Hepatocyte (in vitro differentiated cells): Measurements from ENCODE around the gene CD36. TPM values are rescaled to one million over a fixed set of nuclear protein-coding genes. Genes with fewer than 3 reads are reported as not detected.

ENCODE experiments used
- DNase-seq: peaks from one replicate; pipeline ENCODE4 v3.0.0-alpha.2; 2016; ENCODE audit warnings: low spot score
- H2AFZ ChIP-seq: fragments of 200-600 bp; sonication (generic); 2 replicates; pipeline ENCODE4 v1.6.0; 2016; ENCODE audit warnings: antibody characterized with exemption, mild to moderate bottlenecking
- H3K27ac ChIP-seq: fragments of 200-600 bp; sonication (generic); 2 replicates; pipeline ENCODE4 v1.5.1; 2016; ENCODE audit warnings: mild to moderate bottlenecking
- H3K27me3 ChIP-seq: fragments of 200-600 bp; sonication (generic); 2 replicates; pipeline ENCODE4 v1.6.1; 2016
- H3K36me3 ChIP-seq: fragments of 200-600 bp; sonication (generic); replicated peaks from 2 replicates; pipeline ENCODE4 v1.5.1; 2016; ENCODE audit warnings: low read depth; ENCODE audit not compliant: insufficient read depth
- H3K4me1 ChIP-seq: fragments of 200-600 bp; sonication (generic); 2 replicates; pipeline ENCODE4 v1.5.1; 2016; ENCODE audit warnings: mild to moderate bottlenecking, moderate library complexity; ENCODE audit not compliant: insufficient read depth
- H3K4me2 ChIP-seq: fragments of 200-600 bp; sonication (generic); 2 replicates; pipeline ENCODE4 v1.6.0; 2016
- H3K4me3 ChIP-seq: fragments of 200-600 bp; sonication (generic); 2 replicates; pipeline ENCODE4 v1.5.1; 2016; ENCODE audit warnings: mild to moderate bottlenecking
- H3K79me2 ChIP-seq: fragments of 200-600 bp; sonication (generic); 2 replicates; pipeline ENCODE4 v1.6.0; 2017; ENCODE audit warnings: mild to moderate bottlenecking
- H3K9me2 ChIP-seq: fragments of 200-600 bp; sonication (generic); replicated peaks from 2 replicates; pipeline ENCODE4 v1.6.0; 2017; ENCODE audit warnings: mild to moderate bottlenecking; ENCODE audit not compliant: insufficient read depth
- H3K9me3 ChIP-seq: fragments of 200-600 bp; sonication (generic); 2 replicates; pipeline ENCODE4 v1.5.1; 2016; ENCODE audit warnings: low read depth, mild to moderate bottlenecking
- H4K20me1 ChIP-seq: fragments of 200-600 bp; sonication (generic); 2 replicates; pipeline ENCODE4 v1.6.0; 2016; ENCODE audit warnings: mild to moderate bottlenecking; ENCODE audit not compliant: insufficient read depth, poor library complexity, severe bottlenecking
- EZH2 ChIP-seq: fragments of 200-600 bp; sonication (generic); IDR thresholded peaks from 2 replicates; pipeline ENCODE4 v1.6.1; 2016; ENCODE audit warnings: antibody characterized with exemption, mild to moderate bottlenecking, borderline replicate concordance
- EZH2phosphoT487 ChIP-seq: fragments of 200-600 bp; sonication (generic); IDR thresholded peaks from one replicate; pipeline ENCODE4 v1.6.1; 2018; ENCODE audit warnings: antibody characterized with exemption, mild to moderate bottlenecking, low read depth, moderate library complexity; ENCODE audit not compliant: unreplicated experiment, severe bottlenecking
- WGBS: methylation state at CpG from one replicate; pipeline ENCODE4 v1.1.6; 2016; ENCODE audit warnings: low lambda C conversion rate; ENCODE audit errors: missing lambda C conversion rate; 5-methylcytosine and 5-hydroxymethylcytosine counted together
- polyA plus RNA-seq: library from polyadenylated mRNA; unstranded; fragments of >200 nt; fragmentation: Nextera tagmentation; extraction: Ambion mirVana; gene quantifications from 2 replicates; pipeline ENCODE4 v1.2.1, GENCODE V29; 2016
- total RNA-seq: library from RNA; depleted of rRNA; stranded (reverse); fragments of >200 nt; gene quantifications from 2 replicates; pipeline ENCODE4 v1.2.3, GENCODE V29; 2014
- TF ChIP-seq, protein P1 (sequence below): fragments of 200-600 bp; sonication (generic); IDR thresholded peaks from 2 replicates; pipeline ENCODE4 v1.5.1; 2016; ENCODE audit warnings: antibody characterized with exemption, mild to moderate bottlenecking; ENCODE audit not compliant: poor library complexity

CD36 gene
- total and polyA plus RNA-seq, 2 experiments from 2014 or later = 5.4 to 22.6 TPM

DNA sequence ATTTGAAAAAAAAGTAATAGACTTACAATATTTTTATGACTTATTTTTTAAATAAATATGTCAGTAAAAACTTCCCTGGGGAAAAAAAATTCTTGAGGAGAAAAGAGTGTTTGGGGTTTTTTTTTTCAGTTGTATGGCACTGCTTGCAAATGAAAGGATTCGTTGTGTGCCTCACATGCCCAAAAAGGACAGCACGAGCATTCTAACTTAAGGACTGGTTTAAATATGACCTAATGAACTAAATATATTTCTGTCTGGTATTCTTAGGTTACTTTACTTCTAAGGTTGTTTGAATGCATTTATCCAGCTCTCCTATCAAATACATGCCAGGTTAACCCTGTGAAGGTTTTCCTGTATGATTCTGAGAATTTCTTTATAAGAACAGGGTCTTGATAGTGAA lies 988 bp upstream of the CD36 start:
- H4K20me1 ChIP-seq = no peaks in the 10 kb centered on the region
- no peaks in the 10 kb centered on the region for H3K27me3 ChIP-seq
- no peaks in the 10 kb centered on the region for H3K4me1 ChIP-seq
- H3K9me2 ChIP-seq = no peaks in the 10 kb centered on the region
- H3K79me2 ChIP-seq = no peaks in the 10 kb centered on the region
- H3K36me3 ChIP-seq = no peaks in the 10 kb centered on the region
- no peak overlapping the region for H3K4me2 ChIP-seq
- 98% methylated on average over 2 of the region's 2 CpGs for WGBS
- H3K4me3 ChIP-seq = no peak overlapping the region
- H3K9me3 ChIP-seq = no peaks in the 10 kb centered on the region
- no peak overlapping the region for H2AFZ ChIP-seq
- no peak overlapping the region for H3K27ac ChIP-seq
- TF ChIP-seq EZH2 (no peak), EZH2phosphoT487 (no peak)
- TF ChIP-seq, protein P1, sequence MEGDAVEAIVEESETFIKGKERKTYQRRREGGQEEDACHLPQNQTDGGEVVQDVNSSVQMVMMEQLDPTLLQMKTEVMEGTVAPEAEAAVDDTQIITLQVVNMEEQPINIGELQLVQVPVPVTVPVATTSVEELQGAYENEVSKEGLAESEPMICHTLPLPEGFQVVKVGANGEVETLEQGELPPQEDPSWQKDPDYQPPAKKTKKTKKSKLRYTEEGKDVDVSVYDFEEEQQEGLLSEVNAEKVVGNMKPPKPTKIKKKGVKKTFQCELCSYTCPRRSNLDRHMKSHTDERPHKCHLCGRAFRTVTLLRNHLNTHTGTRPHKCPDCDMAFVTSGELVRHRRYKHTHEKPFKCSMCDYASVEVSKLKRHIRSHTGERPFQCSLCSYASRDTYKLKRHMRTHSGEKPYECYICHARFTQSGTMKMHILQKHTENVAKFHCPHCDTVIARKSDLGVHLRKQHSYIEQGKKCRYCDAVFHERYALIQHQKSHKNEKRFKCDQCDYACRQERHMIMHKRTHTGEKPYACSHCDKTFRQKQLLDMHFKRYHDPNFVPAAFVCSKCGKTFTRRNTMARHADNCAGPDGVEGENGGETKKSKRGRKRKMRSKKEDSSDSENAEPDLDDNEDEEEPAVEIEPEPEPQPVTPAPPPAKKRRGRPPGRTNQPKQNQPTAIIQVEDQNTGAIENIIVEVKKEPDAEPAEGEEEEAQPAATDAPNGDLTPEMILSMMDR = no peak
- no peak for DNase-seq

DNA sequence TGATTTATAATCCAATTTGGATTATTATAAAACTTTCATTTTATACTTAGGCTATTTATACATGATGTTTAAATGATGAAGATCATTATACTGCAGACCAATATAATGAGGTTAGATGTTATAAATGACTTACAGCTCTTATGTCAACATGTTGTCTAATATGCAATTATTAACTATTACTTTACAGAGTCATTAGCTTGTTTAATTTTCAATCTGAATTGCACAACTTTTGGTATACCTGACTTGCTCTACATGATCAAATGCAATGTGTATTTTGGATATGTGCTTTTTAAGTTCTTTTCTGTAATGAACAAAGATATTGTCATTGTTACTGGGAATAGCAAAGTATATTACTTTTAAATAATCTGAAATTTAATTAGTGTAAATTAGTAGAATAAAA lies 569 bp downstream of the CD36 start:
- no peaks in the 10 kb centered on the region for H3K27me3 ChIP-seq

DNA sequence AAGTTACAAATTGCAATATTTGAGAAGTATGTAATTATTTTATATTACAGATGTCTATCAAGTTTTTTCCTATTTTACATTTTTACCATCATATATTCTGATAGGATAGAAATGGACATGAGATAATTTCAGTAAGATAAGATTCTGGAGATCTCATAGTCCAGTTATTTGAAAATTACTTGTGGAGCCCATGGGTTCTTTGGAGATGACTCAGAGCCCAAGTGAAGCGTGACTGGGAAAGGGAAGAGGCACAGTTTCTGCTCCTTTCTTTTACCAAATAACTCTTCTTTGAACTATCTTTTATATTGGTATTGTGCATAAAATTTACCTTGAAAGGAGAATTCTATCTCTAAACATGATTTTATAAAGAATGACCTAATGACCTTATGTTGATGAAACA lies 2.4 kb downstream of the CD36 start:
- no peak overlapping the region for H3K4me2 ChIP-seq
- no peak overlapping the region for H3K4me3 ChIP-seq
- no peaks in the 10 kb centered on the region for H3K36me3 ChIP-seq
- DNase-seq = no peak
- no peaks in the 10 kb centered on the region for H3K4me1 ChIP-seq
- no peaks in the 10 kb centered on the region for H4K20me1 ChIP-seq
- TF ChIP-seq EZH2 = no peak
- no peak for TF ChIP-seq EZH2phosphoT487
- TF ChIP-seq, protein P1 = no peak
- no peaks in the 10 kb centered on the region for H3K27me3 ChIP-seq
- 93% methylated on average over 1 of the region's 1 CpG for WGBS
- no peaks in the 10 kb centered on the region for H3K9me3 ChIP-seq
- no peak overlapping the region for H2AFZ ChIP-seq
- no peaks in the 10 kb centered on the region for H3K79me2 ChIP-seq
- H3K27ac ChIP-seq = no peak overlapping the region
- H3K9me2 ChIP-seq = no peaks in the 10 kb centered on the region

More for the DNA sequence above, 569 bp downstream of the CD36 start:
- Histone ChIP-seq H3K36me3 (no peaks in the 10 kb centered on the region), H3K4me3 (no peak overlapping the region), H3K27ac (no peak overlapping the region), H3K79me2 (no peaks in the 10 kb centered on the region), H2AFZ (no peak overlapping the region), H3K4me1 (no peaks in the 10 kb centered on the region), H4K20me1 (no peaks in the 10 kb centered on the region), H3K9me2 (no peaks in the 10 kb centered on the region), H3K4me2 (no peak overlapping the region), H3K9me3 (no peaks in the 10 kb centered on the region)
- DNase-seq = no peak
- TF ChIP-seq, protein P1 = no peak
- TF ChIP-seq EZH2phosphoT487 (no peak), EZH2 (no peak)

DNA sequence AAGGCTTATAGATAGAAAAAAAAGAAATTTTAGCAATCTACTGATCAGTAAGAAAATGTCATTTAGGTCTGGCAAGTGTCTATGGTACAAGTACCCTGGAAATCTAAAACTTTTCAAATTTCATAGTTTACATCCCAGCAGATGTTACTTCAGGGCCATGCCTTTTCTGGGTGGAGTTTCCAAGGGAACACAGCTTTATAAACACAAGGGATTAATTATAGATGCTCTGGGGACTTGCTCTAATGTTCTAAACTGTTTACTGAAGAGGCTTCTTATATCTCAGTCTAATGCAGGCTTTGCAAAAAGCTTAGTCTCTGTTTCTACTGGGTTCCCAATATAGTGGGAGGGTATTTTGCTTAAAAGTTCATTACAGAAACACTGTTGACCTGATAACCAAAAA lies 3.1 kb downstream of the CD36 start:
- Histone ChIP-seq H4K20me1 (no peaks in the 10 kb centered on the region), H3K36me3 (no peaks in the 10 kb centered on the region), H3K9me2 (no peaks in the 10 kb centered on the region), H3K4me3 (no peak overlapping the region), H3K9me3 (no peaks in the 10 kb centered on the region), H3K4me1 (no peaks in the 10 kb centered on the region), H3K27me3 (no peaks in the 10 kb centered on the region), H3K27ac (no peak overlapping the region), H3K79me2 (no peaks in the 10 kb centered on the region), H2AFZ (no peak overlapping the region), H3K4me2 (no peak overlapping the region)
- no peak for TF ChIP-seq EZH2
- TF ChIP-seq EZH2phosphoT487 = no peak
- DNase-seq = no peak
